GM12875 (cell line): ENCODE results near the gene HPS1.
A peak's percentile ranks its signal among the peaks of the same experiment; 100 is the strongest.

Experiments used
- H3K4me3 ChIP-seq: one replicate; pipeline ENCODE4 v1.5.1; 2011; ENCODE audit warnings: low read depth, low read length, control low read depth
- CTCF ChIP-seq: IDR thresholded peaks from 2 replicates; pipeline ENCODE4 v1.5.1; 2011; ENCODE audit warnings: low read depth, mild to moderate bottlenecking, control low read depth, inconsistent platforms, low read length, moderate library complexity, borderline replicate concordance; ENCODE audit not compliant: insufficient read depth

Gene HPS1

GRCh38 chr10:98424295-98425254 is 22.2 kb downstream of the HPS1 start:
- H3K4me3 ChIP-seq = no peak overlapping the region
- TF ChIP-seq CTCF = no peak

- TF ChIP-seq CTCF = peak; percentile 29; the same call in 1 of the 2 replicates
Measured at GRCh38 chr10:98423691-98424120, 23.0 kb downstream of the HPS1 start.

GRCh38 chr10:98422182-98422581 is 24.6 kb downstream of the HPS1 start:
- no peak overlapping the region for H3K4me3 ChIP-seq
- no peak for TF ChIP-seq CTCF

More at GRCh38 chr10:98423691-98424120, 23.0 kb downstream of the HPS1 start:
- no peak overlapping the region for H3K4me3 ChIP-seq

- no peak for TF ChIP-seq CTCF
- H3K4me3 ChIP-seq = no peak overlapping the region
Measured at GRCh38 chr10:98420786-98421185, 25.9 kb downstream of the HPS1 start.

- no peak for TF ChIP-seq CTCF
- no peak overlapping the region for H3K4me3 ChIP-seq
Measured at GRCh38 chr10:98419469-98420261, 27.1 kb downstream of the HPS1 start.

- H3K4me3 ChIP-seq = no peak overlapping the region
- no peak for TF ChIP-seq CTCF
Measured at GRCh38 chr10:98418665-98419468, 27.9 kb downstream of the HPS1 start.
